Anterior cingulate cortex (tissue), 58 donors: ENCODE measurements around the gene RAPGEF2.
"Not testable (repeated sequence)": the region's sequence is repeated elsewhere in the genome, so short reads cannot be mapped to it uniquely, and the experiment has no call there.

Experiments
- DNase-seq, 58 donors: peaks; one replicate each; lab custom pipeline; 2025; lab: John Stamatoyannopoulos, UW

Gene RAPGEF2

GRCh38 chr4:159102622-159103383 lies at the start of gene RAPGEF2:
TSS of gene RAPGEF2 (plus strand) at chr4:159103079. CDS start at chr4:159104163, 1,084 bp downstream.
- peak; percentile 28 to 95 (median 88) for DNase-seq

GRCh38 chr4:159055833-159056232 lies 47.0 kb upstream of the RAPGEF2 start:
- DNase-seq, result no peak

GRCh38 chr4:159060161-159060560 lies 42.7 kb upstream of the RAPGEF2 start:
- DNase-seq, result peak in 24 of 58 donors; percentile 3 to 69 (median 10)

- no peak for DNase-seq
Measured at GRCh38 chr4:159062381-159062780, 40.5 kb upstream of the RAPGEF2 start.

- DNase-seq, result no peak
Measured at GRCh38 chr4:159065513-159066240, 37.2 kb upstream of the RAPGEF2 start.

GRCh38 chr4:159068139-159068538 lies 34.7 kb upstream of the RAPGEF2 start:
- DNase-seq, result not testable (repeated sequence)

- no peak for DNase-seq
Measured at GRCh38 chr4:159069922-159070321, 33.0 kb upstream of the RAPGEF2 start.

- DNase-seq, result peak in 24 of 58 donors; percentile 1 to 89 (median 11)
Measured at GRCh38 chr4:159070742-159071141, 32.1 kb upstream of the RAPGEF2 start.

- peak in 1 of 58 donors; percentile 25 for DNase-seq
Measured at GRCh38 chr4:159071178-159071968, 31.5 kb upstream of the RAPGEF2 start.

- DNase-seq, result no peak
Measured at GRCh38 chr4:159071969-159072765, 30.7 kb upstream of the RAPGEF2 start.

GRCh38 chr4:159075531-159075932 lies 27.3 kb upstream of the RAPGEF2 start:
- DNase-seq, result no peak

GRCh38 chr4:159077018-159077417 lies 25.9 kb upstream of the RAPGEF2 start:
- not testable (repeated sequence) for DNase-seq

GRCh38 chr4:159077702-159078495 lies 25.0 kb upstream of the RAPGEF2 start:
- no peak for DNase-seq

- no peak for DNase-seq
Measured at GRCh38 chr4:159079074-159079473, 23.8 kb upstream of the RAPGEF2 start.

GRCh38 chr4:159086606-159087005 lies 16.3 kb upstream of the RAPGEF2 start:
- no peak for DNase-seq

- no peak for DNase-seq
Measured at GRCh38 chr4:159090255-159090654, 12.6 kb upstream of the RAPGEF2 start.

GRCh38 chr4:159094156-159094555 lies 8.7 kb upstream of the RAPGEF2 start:
- DNase-seq, result not testable (repeated sequence)

- no peak for DNase-seq
Measured at GRCh38 chr4:159096434-159096833, 6.4 kb upstream of the RAPGEF2 start.

- DNase-seq, result no peak
Measured at GRCh38 chr4:159097144-159097543, 5.7 kb upstream of the RAPGEF2 start.
